HEK293 (cell line): ENCODE measurements around the gene LAMTOR3.

Experiments used
- GFI1B ChIP-seq: fragments of 450-650 bp; formaldehyde crosslinking; IDR thresholded peaks from 2 replicates; pipeline ENCODE4 v1.5.1; 2016; ENCODE audit warnings: missing biosample characterization, missing genetic modification characterization
- PRDM2 ChIP-seq: fragments of 450-650 bp; formaldehyde crosslinking; IDR thresholded peaks from 2 replicates; pipeline ENCODE4 v1.5.1; 2016; ENCODE audit warnings: missing biosample characterization, missing genetic modification characterization, borderline replicate concordance
- SP2 ChIP-seq: fragments of 450-650 bp; formaldehyde crosslinking; IDR thresholded peaks from 2 replicates; pipeline ENCODE4 v1.5.1; 2016; ENCODE audit warnings: missing biosample characterization, missing genetic modification characterization
- WT1 ChIP-seq: fragments of 450-650 bp; formaldehyde crosslinking; IDR thresholded peaks from 2 replicates; pipeline ENCODE4 v1.5.1; 2016; ENCODE audit warnings: missing biosample characterization, missing genetic modification characterization
- ZEB2 ChIP-seq: fragments of 450-650 bp; formaldehyde crosslinking; IDR thresholded peaks from 2 replicates; pipeline ENCODE4 v1.5.1; 2016; ENCODE audit warnings: missing biosample characterization, missing genetic modification characterization
- ZNF133 ChIP-seq: fragments of 450-650 bp; formaldehyde crosslinking; IDR thresholded peaks from 2 replicates; pipeline ENCODE4 v1.5.1; 2016; ENCODE audit warnings: missing biosample characterization, missing genetic modification characterization
- ZNF155 ChIP-seq: fragments of 450-650 bp; formaldehyde crosslinking; IDR thresholded peaks from 2 replicates; pipeline ENCODE4 v1.5.1; 2016; ENCODE audit warnings: missing biosample characterization, missing genetic modification characterization
- ZNF18 ChIP-seq: fragments of 450-650 bp; formaldehyde crosslinking; IDR thresholded peaks from 2 replicates; pipeline ENCODE4 v1.5.1; 2016; ENCODE audit warnings: missing biosample characterization, missing genetic modification characterization
- ZNF274 ChIP-seq, 2 experiments: fragments of 200-500 bp in 1 of 2; fragments of 450-650 bp in 1 of 2; sonication (Bioruptor generic) in 1 of 2; formaldehyde crosslinking in 1 of 2; IDR thresholded peaks; 2 replicates each; pipeline versions ENCODE4 v1.5.1 to v1.6.1; 2014 to 2016; ENCODE audit warnings: borderline replicate concordance in 1 of 2, inconsistent platforms in 1 of 2, low read length in 1 of 2, missing biosample characterization in 1 of 2, missing genetic modification characterization in 1 of 2
- ZNF280C ChIP-seq: fragments of 450-650 bp; formaldehyde crosslinking; IDR thresholded peaks from 2 replicates; pipeline ENCODE4 v1.5.1; 2016; ENCODE audit warnings: missing biosample characterization, missing genetic modification characterization
- ZNF302 ChIP-seq: fragments of 450-650 bp; formaldehyde crosslinking; IDR thresholded peaks from 2 replicates; pipeline ENCODE4 v1.5.1; 2016; ENCODE audit warnings: missing biosample characterization, missing genetic modification characterization, low read depth
- ZNF362 ChIP-seq: fragments of 450-650 bp; formaldehyde crosslinking; IDR thresholded peaks from 2 replicates; pipeline ENCODE4 v1.5.1; 2016; ENCODE audit warnings: missing biosample characterization, missing genetic modification characterization
- ZNF426 ChIP-seq: fragments of 450-650 bp; formaldehyde crosslinking; IDR thresholded peaks from 2 replicates; pipeline ENCODE4 v1.5.1; 2017; ENCODE audit warnings: missing biosample characterization, missing genetic modification characterization, mild to moderate bottlenecking, inconsistent platforms, moderate library complexity
- ZNF433 ChIP-seq: fragments of 450-650 bp; formaldehyde crosslinking; IDR thresholded peaks from 2 replicates; pipeline ENCODE4 v1.5.1; 2016; ENCODE audit warnings: missing biosample characterization, missing genetic modification characterization, low read depth
- ZNF596 ChIP-seq: fragments of 450-650 bp; IDR thresholded peaks from 2 replicates; pipeline ENCODE4 v1.5.0; 2018; ENCODE audit warnings: missing biosample characterization, mild to moderate bottlenecking, missing genetic modification characterization, moderate library complexity
- ZNF610 ChIP-seq: fragments of 450-650 bp; formaldehyde crosslinking; IDR thresholded peaks from 2 replicates; pipeline ENCODE4 v1.5.1; 2016; ENCODE audit warnings: missing biosample characterization, missing genetic modification characterization, borderline replicate concordance
- ZNF623 ChIP-seq: fragments of 450-650 bp; formaldehyde crosslinking; IDR thresholded peaks from 2 replicates; pipeline ENCODE4 v1.5.1; 2016; ENCODE audit warnings: missing biosample characterization, missing genetic modification characterization
- ZNF658 ChIP-seq: fragments of 450-650 bp; formaldehyde crosslinking; IDR thresholded peaks from 2 replicates; pipeline ENCODE4; 2016; ENCODE audit warnings: missing biosample characterization, missing genetic modification characterization
- ZNF777 ChIP-seq: fragments of 450-650 bp; formaldehyde crosslinking; IDR thresholded peaks from 2 replicates; pipeline ENCODE4 v1.5.1; 2017; ENCODE audit warnings: missing biosample characterization, missing genetic modification characterization, borderline replicate concordance
- ZNF843 ChIP-seq: fragments of 450-650 bp; formaldehyde crosslinking; IDR thresholded peaks from 2 replicates; pipeline ENCODE4 v1.5.1; 2016; ENCODE audit warnings: missing biosample characterization, missing genetic modification characterization
- ZSCAN4 ChIP-seq: fragments of 450-650 bp; formaldehyde crosslinking; IDR thresholded peaks from 2 replicates; pipeline ENCODE4 v1.5.1; 2017; ENCODE audit warnings: missing biosample characterization, missing genetic modification characterization

LAMTOR3 gene

GRCh38 chr4:99934891-99935290 is 40.7 kb upstream of the LAMTOR3 start (continued):
- no peak for TF ChIP-seq ZNF302 (tag by site-specific recombination)
- TF ChIP-seq ZNF843, result no peak
- TF ChIP-seq ZNF133, result peak; percentile 99
- no peak for TF ChIP-seq PRDM2 (tag by site-specific recombination)
- TF ChIP-seq ZNF155 (tag by site-specific recombination), result no peak
- no peak for TF ChIP-seq ZNF433
- 0 out of 2 replicates have a peak, but pooled peaks have one; percentile 18 for TF ChIP-seq ZNF362 (tag by site-specific recombination)
- no peak for TF ChIP-seq ZNF658 (tag by site-specific recombination)
- TF ChIP-seq ZEB2 (tag by site-specific recombination), result no peak
- TF ChIP-seq SP2 (tag by site-specific recombination), result no peak
- TF ChIP-seq GFI1B (tag by site-specific recombination), result no peak
- TF ChIP-seq ZNF623 (tag by site-specific recombination), result no peak
- TF ChIP-seq ZNF610 (tag by site-specific recombination), result no peak
- TF ChIP-seq ZNF777, result no peak
- no peak for TF ChIP-seq ZNF596 (tag by site-specific recombination)
- no peak for TF ChIP-seq WT1 (tag by site-specific recombination)
- no peak for TF ChIP-seq ZNF274 (IDR thresholded peaks at IDR 0.05; ENCODE audit: low read length)
- no peak for TF ChIP-seq ZNF274 (tag by site-specific recombination; IDR thresholded peaks at IDR 0.05; ENCODE audit: borderline replicate concordance)
- TF ChIP-seq ZNF280C (tag by site-specific recombination), result no peak
- TF ChIP-seq ZSCAN4 (tag by site-specific recombination), result no peak
- TF ChIP-seq ZNF18 (tag by site-specific recombination), result no peak
- no peak for TF ChIP-seq ZNF426 (tag by site-specific recombination)
- TF ChIP-seq, all 188 proteins: peak for 4
